ENCODE measurements around the gene ADRA1B.

ADRA1B gene

GRCh38 chr5:159971038-159971437 lies 54.8 kb downstream of the ADRA1B start:
- H3F3A ChIP-seq (ENCODE audit: insufficient read depth), result no peaks in the 10 kb centered on the region
- no peaks in the 10 kb centered on the region for H3K36me3 ChIP-seq (ENCODE audit: low read length)
- no peaks in the 10 kb centered on the region for H3K9me2 ChIP-seq (replicated peaks; ENCODE audit: insufficient read depth, low read length)
- no peaks in the 10 kb centered on the region for H3K9me3 ChIP-seq (ENCODE audit: insufficient read depth, low read length)
- H3K9ac ChIP-seq (ENCODE audit: low read length), result no peak overlapping the region
- no peak overlapping the region for H3K27ac ChIP-seq (ENCODE audit: low read depth, low read length)
- H3K27me3 ChIP-seq (ENCODE audit: low read length), result no peaks in the 10 kb centered on the region
- H3K4me2 ChIP-seq (ENCODE audit: low read depth, low read length, poor library complexity, severe bottlenecking), result no peak overlapping the region
- no peaks in the 10 kb centered on the region for H3K79me2 ChIP-seq (ENCODE audit: insufficient read depth, low read length)
- no peak overlapping the region for H2AFZ ChIP-seq (ENCODE audit: low read depth, low read length, severe bottlenecking)
- no peaks in the 10 kb centered on the region for H4K20me1 ChIP-seq (ENCODE audit: low read depth, low read length)
- H3K4me3 ChIP-seq (ENCODE audit: insufficient read depth, low read length, poor library complexity, severe bottlenecking), result no peak overlapping the region
- TF ChIP-seq EZH2phosphoT487 (conservative IDR thresholded peaks at IDR 0.05; ENCODE audit: low read length), result no peak
- TF ChIP-seq CTCF (IDR thresholded peaks at IDR 0.05; ENCODE audit: insufficient read depth, low read length, poor library complexity, severe bottlenecking), result no peak

DNA sequence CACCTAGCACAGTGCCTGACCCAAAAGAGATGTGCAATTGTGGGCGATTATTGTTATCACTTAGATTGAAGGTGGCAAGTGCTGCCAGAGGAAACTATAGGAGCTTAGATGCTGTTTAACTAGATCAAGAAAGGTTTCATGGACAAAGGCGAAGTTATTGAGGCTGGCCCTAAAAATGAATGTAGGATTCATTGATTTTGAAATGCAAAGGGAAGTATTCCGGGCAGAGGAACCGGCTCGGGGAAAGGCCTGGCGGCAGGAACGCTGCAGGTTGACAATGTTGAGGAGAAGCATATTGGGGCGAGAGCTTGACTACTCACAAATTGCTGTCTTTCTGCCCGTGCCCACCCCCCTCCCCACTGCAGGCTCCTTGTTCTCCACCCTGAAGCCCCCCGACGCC lies 55.2 kb downstream of the ADRA1B start:
- Histone ChIP-seq H3K36me3 (ENCODE audit: low read length) (no peaks in the 10 kb centered on the region), H3K9ac (ENCODE audit: low read length) (no peak overlapping the region), H3K4me2 (ENCODE audit: low read depth, low read length, poor library complexity, severe bottlenecking) (no peak overlapping the region), H2AFZ (ENCODE audit: low read depth, low read length, severe bottlenecking) (no peak overlapping the region), H3K9me2 (replicated peaks; ENCODE audit: insufficient read depth, low read length) (no peaks in the 10 kb centered on the region), H4K20me1 (ENCODE audit: low read depth, low read length) (no peaks in the 10 kb centered on the region), H3K9me3 (ENCODE audit: insufficient read depth, low read length) (no peaks in the 10 kb centered on the region), H3K4me3 (ENCODE audit: insufficient read depth, low read length, poor library complexity, severe bottlenecking) (no peak overlapping the region), H3K27me3 (ENCODE audit: low read length) (no peaks in the 10 kb centered on the region), H3K27ac (ENCODE audit: low read depth, low read length) (no peak overlapping the region), H3K79me2 (ENCODE audit: insufficient read depth, low read length) (no peaks in the 10 kb centered on the region), H3F3A (ENCODE audit: insufficient read depth) (no peaks in the 10 kb centered on the region)
- no peak for TF ChIP-seq CTCF (IDR thresholded peaks at IDR 0.05; ENCODE audit: insufficient read depth, low read length, poor library complexity, severe bottlenecking)
- no peak for TF ChIP-seq EZH2phosphoT487 (conservative IDR thresholded peaks at IDR 0.05; ENCODE audit: low read length)

- H3K9me2 ChIP-seq (replicated peaks; ENCODE audit: insufficient read depth, low read length), result no peaks in the 10 kb centered on the region
- H3K9me3 ChIP-seq (ENCODE audit: insufficient read depth, low read length), result no peaks in the 10 kb centered on the region
- no peaks in the 10 kb centered on the region for H3F3A ChIP-seq (ENCODE audit: insufficient read depth)
- H4K20me1 ChIP-seq (ENCODE audit: low read depth, low read length), result no peaks in the 10 kb centered on the region
- no peaks in the 10 kb centered on the region for H3K36me3 ChIP-seq (ENCODE audit: low read length)
- no peaks in the 10 kb centered on the region for H3K79me2 ChIP-seq (ENCODE audit: insufficient read depth, low read length)
- H3K9ac ChIP-seq (ENCODE audit: low read length), result no peak overlapping the region
- no peak overlapping the region for H2AFZ ChIP-seq (ENCODE audit: low read depth, low read length, severe bottlenecking)
- no peaks in the 10 kb centered on the region for H3K27me3 ChIP-seq (ENCODE audit: low read length)
- H3K4me2 ChIP-seq (ENCODE audit: low read depth, low read length, poor library complexity, severe bottlenecking), result no peak overlapping the region
- H3K4me3 ChIP-seq (ENCODE audit: insufficient read depth, low read length, poor library complexity, severe bottlenecking), result no peak overlapping the region
- H3K27ac ChIP-seq (ENCODE audit: low read depth, low read length), result no peak overlapping the region
- TF ChIP-seq EZH2phosphoT487 (conservative IDR thresholded peaks at IDR 0.05; ENCODE audit: low read length), result no peak
- TF ChIP-seq CTCF (IDR thresholded peaks at IDR 0.05; ENCODE audit: insufficient read depth, low read length, poor library complexity, severe bottlenecking), result no peak
Observed at GRCh38 chr5:159971931-159972461, 55.7 kb downstream of the ADRA1B start.

Measured in SU-DHL-6 (cell line).